Astrocyte (in vitro differentiated cells and primary cell): ENCODE measurements around the gene DLK2.

Experiments
- CTCF ChIP-seq: IDR thresholded peaks from 2 replicates; pipeline ENCODE4 v1.5.1; 2011; ENCODE audit warnings: low read depth, mild to moderate bottlenecking, inconsistent platforms, low read length, moderate library complexity; ENCODE audit not compliant: insufficient read depth
- EZH2 ChIP-seq: IDR thresholded peaks from 2 replicates; pipeline ENCODE4 v1.6.1; 2012; ENCODE audit warnings: mild to moderate bottlenecking, low read length, inconsistent platforms; ENCODE audit not compliant: insufficient read depth

GRCh38 chr6:43469947-43470346 lies 14.6 kb upstream of the DLK2 start:
- TF ChIP-seq CTCF: no peak
- no peak for TF ChIP-seq EZH2
